ENCODE measurements around the gene SMYD3.

The SMYD3 gene

DNA sequence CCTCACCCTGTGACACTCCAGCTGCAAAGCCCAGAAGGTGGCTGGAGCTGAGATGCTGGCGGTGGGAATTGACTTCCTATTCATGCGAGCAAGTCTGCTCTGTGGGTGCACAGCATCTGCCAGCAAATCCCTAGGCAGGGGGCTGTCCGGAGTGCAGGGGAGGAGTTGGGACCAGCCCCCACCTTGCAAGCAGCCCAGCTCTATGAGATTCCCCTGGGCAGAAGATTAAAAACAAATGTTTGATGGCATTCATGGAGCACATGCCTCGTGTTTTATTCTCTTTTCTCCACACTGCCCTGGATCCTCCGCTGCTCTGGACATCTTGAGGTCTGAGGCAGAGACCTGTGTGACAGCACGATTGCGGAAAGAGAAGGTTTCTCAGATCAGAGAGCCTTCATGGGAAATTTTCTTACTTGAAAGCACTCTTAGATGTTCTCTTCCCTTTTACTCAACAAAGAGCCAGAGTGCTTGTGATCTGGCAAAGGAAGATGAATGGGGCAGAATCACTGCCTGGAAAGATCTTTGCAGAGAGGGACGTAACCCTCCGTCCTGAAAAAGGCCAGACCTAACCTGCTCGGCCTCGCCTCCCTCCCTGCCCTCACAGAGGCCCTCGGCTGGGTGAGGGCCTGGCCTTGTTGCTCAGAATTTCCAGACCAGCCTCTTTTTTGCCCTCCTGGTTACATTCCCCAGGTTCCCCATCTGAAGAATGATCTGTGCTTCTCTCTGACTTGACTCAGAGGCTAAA is 755.2 kb downstream of the SMYD3 start:
- H3K9me3 Mint-ChIP-seq, result peaks cover 48% of the 10 kb centered on the region
- TF ChIP-seq, protein P1, sequence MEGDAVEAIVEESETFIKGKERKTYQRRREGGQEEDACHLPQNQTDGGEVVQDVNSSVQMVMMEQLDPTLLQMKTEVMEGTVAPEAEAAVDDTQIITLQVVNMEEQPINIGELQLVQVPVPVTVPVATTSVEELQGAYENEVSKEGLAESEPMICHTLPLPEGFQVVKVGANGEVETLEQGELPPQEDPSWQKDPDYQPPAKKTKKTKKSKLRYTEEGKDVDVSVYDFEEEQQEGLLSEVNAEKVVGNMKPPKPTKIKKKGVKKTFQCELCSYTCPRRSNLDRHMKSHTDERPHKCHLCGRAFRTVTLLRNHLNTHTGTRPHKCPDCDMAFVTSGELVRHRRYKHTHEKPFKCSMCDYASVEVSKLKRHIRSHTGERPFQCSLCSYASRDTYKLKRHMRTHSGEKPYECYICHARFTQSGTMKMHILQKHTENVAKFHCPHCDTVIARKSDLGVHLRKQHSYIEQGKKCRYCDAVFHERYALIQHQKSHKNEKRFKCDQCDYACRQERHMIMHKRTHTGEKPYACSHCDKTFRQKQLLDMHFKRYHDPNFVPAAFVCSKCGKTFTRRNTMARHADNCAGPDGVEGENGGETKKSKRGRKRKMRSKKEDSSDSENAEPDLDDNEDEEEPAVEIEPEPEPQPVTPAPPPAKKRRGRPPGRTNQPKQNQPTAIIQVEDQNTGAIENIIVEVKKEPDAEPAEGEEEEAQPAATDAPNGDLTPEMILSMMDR (IDR thresholded peaks at IDR 0.05), result no peak
- H3K27ac Mint-ChIP-seq, result peak overlapping the region; percentile 84
- no peak overlapping the region for H3K4me3 Mint-ChIP-seq
- peak; percentile 21 for DNase-seq
- no peaks in the 10 kb centered on the region for H3K27me3 Mint-ChIP-seq (ENCODE audit: low read depth, poor library complexity)
- peaks cover 37% of the 10 kb centered on the region for H3K4me1 Mint-ChIP-seq
- H3K36me3 Mint-ChIP-seq (ENCODE audit: low read depth), result peaks cover 46% of the 10 kb centered on the region

DNA sequence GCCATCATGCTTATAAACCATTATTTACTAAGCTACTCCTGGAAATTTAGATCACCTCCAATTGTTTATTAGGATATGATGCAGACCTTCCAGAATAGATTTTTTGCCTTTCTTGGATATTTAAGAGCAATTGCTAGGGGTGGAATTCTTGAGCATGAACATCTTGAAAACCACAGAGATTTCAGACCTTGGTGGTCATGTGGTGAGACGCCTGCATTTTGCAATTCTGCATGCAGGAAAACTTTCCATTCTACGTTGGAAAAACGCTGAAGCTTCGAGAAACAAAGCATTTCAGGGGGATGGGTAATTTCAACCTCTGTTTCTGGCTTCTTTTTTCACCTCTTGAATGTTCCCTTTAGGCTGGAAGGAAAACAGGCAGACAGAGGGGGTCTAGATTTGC is 756.0 kb downstream of the SMYD3 start:
- Mint-ChIP-seq H3K4me3 (no peak overlapping the region), H3K27me3 (ENCODE audit: low read depth, poor library complexity) (no peaks in the 10 kb centered on the region), H3K9me3 (peaks cover 50% of the 10 kb centered on the region), H3K36me3 (ENCODE audit: low read depth) (peaks cover 50% of the 10 kb centered on the region), H3K4me1 (peaks cover 37% of the 10 kb centered on the region), H3K27ac (peak overlapping the region; percentile 84)
- TF ChIP-seq, protein P1 (IDR thresholded peaks at IDR 0.05), result no peak
- DNase-seq, result no peak

- Mint-ChIP-seq H3K9me3 (peaks cover 50% of the 10 kb centered on the region), H3K27me3 (ENCODE audit: low read depth, poor library complexity) (no peaks in the 10 kb centered on the region), H3K27ac (no peak overlapping the region), H3K4me3 (no peak overlapping the region), H3K4me1 (peaks cover 37% of the 10 kb centered on the region), H3K36me3 (ENCODE audit: low read depth) (peaks cover 51% of the 10 kb centered on the region)
- no peak for DNase-seq
- TF ChIP-seq, protein P1 (IDR thresholded peaks at IDR 0.05), result no peak
Measured at GRCh38 chr1:245750261-245750660, 756.8 kb downstream of the SMYD3 start.

GRCh38 chr1:245749053-245749452 is 758.0 kb downstream of the SMYD3 start:
- H3K27ac Mint-ChIP-seq, result no peak overlapping the region
- H3K4me3 Mint-ChIP-seq, result no peak overlapping the region
- peaks cover 42% of the 10 kb centered on the region for H3K36me3 Mint-ChIP-seq (ENCODE audit: low read depth)

DNA sequence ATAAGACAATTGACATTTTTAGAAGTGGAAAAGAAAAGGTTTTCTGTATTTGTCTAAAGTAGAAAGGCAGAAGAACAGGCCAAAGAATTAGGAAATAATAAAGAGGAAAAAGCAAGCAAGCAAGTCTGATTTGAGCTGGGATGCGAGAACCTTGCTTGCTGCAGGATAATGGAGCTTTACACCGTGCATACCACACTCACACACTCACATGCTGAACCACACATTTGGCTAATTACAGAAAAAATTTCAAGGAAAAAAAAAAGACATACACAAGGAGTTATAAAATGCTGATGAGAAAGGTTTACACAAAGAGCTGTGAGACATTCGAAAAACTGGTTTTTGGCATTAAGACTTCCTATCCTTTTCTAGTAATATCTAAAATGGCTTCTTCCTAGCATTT is 758.4 kb downstream of the SMYD3 start:
- no peak for DNase-seq
- Mint-ChIP-seq H3K27me3 (ENCODE audit: low read depth, poor library complexity) (no peaks in the 10 kb centered on the region), H3K36me3 (ENCODE audit: low read depth) (peaks cover 42% of the 10 kb centered on the region), H3K4me1 (peaks cover 37% of the 10 kb centered on the region), H3K9me3 (peaks cover 45% of the 10 kb centered on the region), H3K27ac (peak overlapping the region; percentile 80), H3K4me3 (no peak overlapping the region)
- TF ChIP-seq, protein P1 (IDR thresholded peaks at IDR 0.05), result no peak

More at GRCh38 chr1:245749053-245749452, 758.0 kb downstream of the SMYD3 start:
- Mint-ChIP-seq H3K27me3 (ENCODE audit: low read depth, poor library complexity) (no peaks in the 10 kb centered on the region), H3K4me1 (peaks cover 37% of the 10 kb centered on the region), H3K9me3 (peaks cover 45% of the 10 kb centered on the region)
- DNase-seq, result no peak
- TF ChIP-seq, protein P1 (IDR thresholded peaks at IDR 0.05), result no peak

- no peaks in the 10 kb centered on the region for H3K27me3 Mint-ChIP-seq (ENCODE audit: low read depth, poor library complexity)
Measured at GRCh38 chr1:245748240-245748639, 758.8 kb downstream of the SMYD3 start.

More at GRCh38 chr1:245748240-245748639, 758.8 kb downstream of the SMYD3 start:
- peaks cover 45% of the 10 kb centered on the region for H3K9me3 Mint-ChIP-seq
- TF ChIP-seq, protein P1 (IDR thresholded peaks at IDR 0.05), result no peak
- DNase-seq, result no peak
- H3K4me1 Mint-ChIP-seq, result peaks cover 39% of the 10 kb centered on the region
- H3K36me3 Mint-ChIP-seq (ENCODE audit: low read depth), result peaks cover 42% of the 10 kb centered on the region
- H3K4me3 Mint-ChIP-seq, result no peak overlapping the region
- peak overlapping the region; percentile 80 for H3K27ac Mint-ChIP-seq

Measured in nephron progenitor cell (in vitro differentiated cells).